NCI-H128 (cell line): Measurements from ENCODE around the gene ASMTL.

Source experiments
- DNase-seq: peaks from one replicate; lab custom pipeline; 2025; ENCODE audit not compliant: unreplicated experiment; lab: John Stamatoyannopoulos, UW

The ASMTL gene

GRCh38 chrX:1358793-1359476, 93.8 kb downstream of the ASMTL start:
- no peak for DNase-seq

DNA sequence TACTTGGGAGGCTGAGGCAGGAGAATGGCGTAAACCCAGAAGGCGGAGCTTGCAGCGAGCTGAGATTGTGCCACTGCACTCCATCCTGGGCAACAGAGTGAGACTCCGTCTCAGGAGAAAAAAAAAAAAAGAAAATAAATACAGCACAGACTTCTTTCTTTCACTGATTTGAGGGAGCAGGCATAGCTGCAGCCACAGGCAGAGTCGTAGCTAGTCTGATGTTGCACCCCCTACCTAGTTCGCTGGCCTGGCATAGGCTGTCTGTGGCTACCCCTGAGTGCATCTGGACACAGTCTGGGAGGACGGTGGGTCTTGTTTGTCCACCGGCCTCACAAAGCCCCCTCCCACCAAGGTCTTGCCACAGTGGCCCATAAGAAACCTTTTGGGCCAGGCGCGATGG, 94.7 kb downstream of the ASMTL start:
- no peak for DNase-seq

GRCh38 chrX:1355131-1356046, 97.3 kb downstream of the ASMTL start:
- no peak for DNase-seq

GRCh38 chrX:1354036-1355019, 98.4 kb downstream of the ASMTL start:
- no peak for DNase-seq
